GM06990 (cell line): ENCODE measurements around the gene TUBB2B.

Source experiments
- DNase-seq: peaks from one replicate; pipeline ENCODE4 v3.0.0-alpha.2; 2011; ENCODE audit not compliant: insufficient read length; ENCODE audit errors: extremely low read depth
- H3K27me3 ChIP-seq: replicated peaks from 2 replicates; pipeline ENCODE4 v1.6.0; 2011; ENCODE audit warnings: low read length; ENCODE audit not compliant: control insufficient read depth, insufficient read depth
- H3K36me3 ChIP-seq: 2 replicates; pipeline ENCODE4 v1.5.1; 2011; ENCODE audit warnings: low read length; ENCODE audit not compliant: control insufficient read depth, insufficient read depth
- H3K4me3 ChIP-seq: replicated peaks from 2 replicates; pipeline ENCODE4 v1.5.1; 2011; ENCODE audit warnings: low read depth, mild to moderate bottlenecking, control low read depth, low read length
- TF ChIP-seq, protein P1 (sequence below): IDR thresholded peaks from 2 replicates; pipeline ENCODE4 v1.5.1; 2011; ENCODE audit warnings: low read length, control low read depth, mild to moderate bottlenecking, inconsistent platforms; ENCODE audit not compliant: insufficient read depth, poor library complexity, severe bottlenecking

TUBB2B gene

DNA sequence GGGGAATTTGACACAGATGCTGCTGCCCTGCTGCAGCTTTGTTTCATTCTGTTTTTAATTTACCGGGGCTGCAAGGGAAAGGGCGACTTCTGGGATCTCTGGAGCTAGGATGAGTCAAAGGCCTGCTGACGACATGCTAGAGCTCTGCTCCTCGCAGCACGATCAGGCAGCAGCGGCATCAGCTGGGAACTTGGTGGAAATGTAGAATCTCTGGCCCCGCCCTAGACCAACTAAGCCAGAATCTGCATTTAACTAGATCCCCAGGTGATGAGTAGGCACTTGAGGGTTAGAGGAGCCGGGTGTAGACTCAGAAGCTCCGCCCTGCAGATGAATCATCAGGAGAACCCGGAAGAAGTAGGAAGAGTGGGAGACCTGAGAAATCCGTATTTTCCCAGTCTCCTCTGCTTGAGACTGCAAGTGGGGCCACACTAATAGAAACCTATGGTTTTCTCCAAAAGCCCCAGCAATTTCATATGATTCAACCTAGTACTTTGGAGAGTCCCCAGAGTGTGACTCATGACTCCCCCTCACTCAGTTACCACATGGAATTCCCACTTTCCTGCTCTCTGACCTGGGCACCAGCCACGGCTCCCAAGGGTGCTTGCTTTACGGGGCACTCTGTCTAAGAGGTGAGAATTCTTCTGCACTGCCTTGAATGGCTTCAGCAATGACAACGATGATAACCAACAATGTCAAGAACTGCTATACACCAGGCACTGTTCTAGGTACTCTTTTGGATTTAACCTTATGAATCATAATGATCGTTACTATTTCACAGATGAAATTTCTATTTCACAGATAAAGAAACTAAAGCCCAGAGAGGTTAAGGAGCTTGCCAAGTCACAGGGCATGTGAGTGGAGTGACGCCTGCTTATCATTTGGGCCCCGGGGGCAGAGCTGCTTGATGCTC is 18.1 kb downstream of the TUBB2B start:
- peak; percentile 69 for DNase-seq
- Histone ChIP-seq H3K27me3 (no peaks in the 10 kb centered on the region), H3K4me3 (0 out of 2 replicates have a peak overlapping the region, but pooled peaks have one; percentile 7), H3K36me3 (no peaks in the 10 kb centered on the region)
- TF ChIP-seq, protein P1, sequence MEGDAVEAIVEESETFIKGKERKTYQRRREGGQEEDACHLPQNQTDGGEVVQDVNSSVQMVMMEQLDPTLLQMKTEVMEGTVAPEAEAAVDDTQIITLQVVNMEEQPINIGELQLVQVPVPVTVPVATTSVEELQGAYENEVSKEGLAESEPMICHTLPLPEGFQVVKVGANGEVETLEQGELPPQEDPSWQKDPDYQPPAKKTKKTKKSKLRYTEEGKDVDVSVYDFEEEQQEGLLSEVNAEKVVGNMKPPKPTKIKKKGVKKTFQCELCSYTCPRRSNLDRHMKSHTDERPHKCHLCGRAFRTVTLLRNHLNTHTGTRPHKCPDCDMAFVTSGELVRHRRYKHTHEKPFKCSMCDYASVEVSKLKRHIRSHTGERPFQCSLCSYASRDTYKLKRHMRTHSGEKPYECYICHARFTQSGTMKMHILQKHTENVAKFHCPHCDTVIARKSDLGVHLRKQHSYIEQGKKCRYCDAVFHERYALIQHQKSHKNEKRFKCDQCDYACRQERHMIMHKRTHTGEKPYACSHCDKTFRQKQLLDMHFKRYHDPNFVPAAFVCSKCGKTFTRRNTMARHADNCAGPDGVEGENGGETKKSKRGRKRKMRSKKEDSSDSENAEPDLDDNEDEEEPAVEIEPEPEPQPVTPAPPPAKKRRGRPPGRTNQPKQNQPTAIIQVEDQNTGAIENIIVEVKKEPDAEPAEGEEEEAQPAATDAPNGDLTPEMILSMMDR = peak; percentile 21

DNA sequence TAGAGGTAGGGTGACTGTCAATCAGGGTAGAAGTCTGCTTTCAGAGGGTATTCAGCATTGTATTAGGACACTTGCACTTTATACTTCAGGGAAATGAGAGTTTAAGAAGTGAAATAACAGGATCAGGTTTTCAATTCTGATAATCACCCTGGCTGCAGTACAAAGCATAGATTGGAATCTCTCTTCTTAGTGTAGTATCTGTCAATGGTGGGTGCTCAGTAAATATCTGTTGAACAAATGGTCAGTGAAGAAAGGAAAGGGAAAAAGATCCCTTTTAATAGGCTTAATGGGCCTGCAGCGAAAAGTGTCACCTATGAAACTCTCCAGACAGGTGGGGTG is 18.7 kb downstream of the TUBB2B start:
- no peak for DNase-seq
- H3K4me3 ChIP-seq = 0 out of 2 replicates have a peak overlapping the region, but pooled peaks have one; percentile 7
- TF ChIP-seq, protein P1 = no peak
- H3K36me3 ChIP-seq = no peaks in the 10 kb centered on the region
- H3K27me3 ChIP-seq = no peaks in the 10 kb centered on the region

DNA sequence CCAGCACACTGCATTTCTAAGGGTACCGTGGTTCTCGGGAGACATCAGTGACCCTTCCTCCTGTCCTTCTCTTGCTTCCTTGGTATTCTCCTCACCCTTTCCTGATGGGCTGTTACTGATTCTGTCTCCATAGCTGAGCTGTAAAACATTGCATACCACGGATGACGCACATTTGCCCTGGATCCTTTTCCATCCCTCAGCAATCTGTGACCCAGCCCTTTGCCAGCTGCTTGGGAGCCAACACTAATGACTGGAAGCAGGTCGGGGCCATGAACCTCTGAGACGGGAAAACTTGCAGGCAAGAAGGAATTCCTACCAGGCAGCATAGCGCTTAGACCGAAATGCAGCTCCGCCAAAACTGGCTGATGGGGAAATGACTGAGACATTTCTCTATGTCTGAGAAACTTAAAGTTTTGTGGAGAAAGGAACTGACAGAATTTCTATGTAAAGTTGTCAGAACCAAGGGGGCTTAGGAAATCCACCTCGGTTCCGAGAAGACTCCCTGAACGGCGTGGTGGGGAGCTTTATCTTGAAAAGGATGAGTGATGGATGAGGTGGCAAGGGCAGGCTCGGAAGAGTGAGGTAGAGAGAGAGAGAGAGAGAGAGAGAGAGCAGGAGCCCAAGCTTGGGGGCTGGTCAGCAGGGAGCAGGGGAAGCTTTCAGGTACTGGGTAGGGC is 19.2 kb downstream of the TUBB2B start:
- DNase-seq = no peak
- Histone ChIP-seq H3K36me3 (no peaks in the 10 kb centered on the region), H3K27me3 (no peaks in the 10 kb centered on the region), H3K4me3 (no peak overlapping the region)
- TF ChIP-seq, protein P1 = no peak

DNA sequence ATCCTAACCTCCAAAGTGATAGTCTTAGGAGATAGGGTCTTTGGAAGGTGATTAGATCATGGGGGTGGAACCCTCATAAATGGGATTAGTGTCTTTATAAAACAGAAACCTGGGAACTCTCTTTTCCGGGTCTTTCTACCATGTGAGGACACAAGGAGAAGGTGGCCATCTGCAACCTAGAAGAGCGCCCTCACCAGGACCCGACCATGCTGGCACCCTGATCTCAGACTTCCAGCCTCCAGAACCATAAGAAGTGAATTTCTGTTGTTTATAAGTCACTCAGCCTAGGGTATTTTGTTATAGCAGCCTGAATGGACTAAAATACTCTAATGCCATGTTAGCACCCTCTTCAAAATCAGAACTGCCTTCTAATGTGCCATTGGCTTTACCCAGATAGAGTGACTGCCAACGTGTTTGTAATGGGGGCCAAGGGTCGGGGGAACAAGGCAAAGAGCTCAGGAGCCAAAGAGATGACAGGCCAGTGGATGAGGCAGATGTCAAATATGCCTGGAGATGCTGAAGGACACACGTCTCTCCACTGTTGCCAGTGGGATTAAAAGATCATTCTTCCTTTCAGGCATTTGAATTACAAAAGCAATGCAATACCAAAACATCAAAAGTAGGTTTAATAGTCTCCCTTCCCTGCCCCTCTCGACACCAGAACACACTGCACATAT is 21.0 kb downstream of the TUBB2B start:
- no peaks in the 10 kb centered on the region for H3K36me3 ChIP-seq
- no peaks in the 10 kb centered on the region for H3K27me3 ChIP-seq
- H3K4me3 ChIP-seq = no peak overlapping the region
- DNase-seq = no peak
- TF ChIP-seq, protein P1 = peak; percentile 6

DNA sequence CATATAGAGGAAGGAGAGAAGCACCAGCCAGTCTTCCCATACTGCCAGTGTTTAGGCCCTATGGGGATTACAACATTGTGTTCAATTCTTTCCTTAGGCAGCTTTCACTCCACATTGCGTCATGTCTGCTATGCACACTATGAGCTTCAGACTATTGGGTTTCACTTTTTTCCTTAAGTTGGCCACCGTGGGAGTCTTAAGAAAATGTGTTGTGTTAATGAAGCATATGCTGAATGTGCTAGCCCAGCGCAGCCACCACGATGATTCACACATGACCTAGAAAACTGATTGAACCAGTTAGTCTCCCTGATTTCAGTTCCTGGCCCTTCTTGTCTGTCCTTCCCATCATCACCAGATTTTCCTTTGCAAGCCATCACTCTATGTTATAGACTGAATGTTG is 21.5 kb downstream of the TUBB2B start:
- Histone ChIP-seq H3K4me3 (no peak overlapping the region), H3K27me3 (no peaks in the 10 kb centered on the region), H3K36me3 (no peaks in the 10 kb centered on the region)
- DNase-seq = no peak
- TF ChIP-seq, protein P1 = no peak
